Measurements from ENCODE around the gene SOCS3.

Gene SOCS3

DNA sequence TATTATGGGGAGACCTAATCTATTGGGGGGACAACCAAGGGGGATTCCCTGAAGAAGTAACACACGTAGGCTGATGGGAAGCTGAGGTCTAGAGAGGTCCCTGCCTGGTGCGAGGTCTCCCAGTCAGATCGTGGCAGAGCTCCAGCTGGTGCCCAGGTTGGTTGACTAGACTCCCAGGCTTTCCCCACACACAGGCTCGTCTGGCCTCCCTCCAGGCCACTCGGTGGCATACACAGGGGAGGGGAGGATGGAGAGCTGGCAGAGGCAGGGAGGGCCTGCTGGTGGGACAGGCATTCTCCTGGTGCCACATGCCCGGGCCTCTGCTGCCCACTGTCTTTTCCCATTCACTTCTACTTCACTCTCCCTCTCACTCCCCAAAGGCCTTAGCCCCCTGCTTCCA, 8.5 kb upstream of the SOCS3 start:
- H3K9ac ChIP-seq (ENCODE audit: low read length), result no peak overlapping the region
- H3K27me3 ChIP-seq (ENCODE audit: low read depth, low read length), result peaks cover 15% of the 10 kb centered on the region
- no peak overlapping the region for H3K27ac ChIP-seq (ENCODE audit: low read length)
- no peaks in the 10 kb centered on the region for H3K9me3 ChIP-seq (ENCODE audit: insufficient read depth, low read length)
- H4K20me1 ChIP-seq (ENCODE audit: insufficient read depth, low read length), result no peaks in the 10 kb centered on the region
- H2AFZ ChIP-seq (ENCODE audit: low read depth, low read length), result no peak overlapping the region
- peaks cover 45% of the 10 kb centered on the region for H3K4me1 ChIP-seq (ENCODE audit: low read length)
- H3K4me2 ChIP-seq (ENCODE audit: low read length), result no peak overlapping the region
- no peak overlapping the region for H3K4me3 ChIP-seq (ENCODE audit: low read length)
- TF ChIP-seq CTCF (IDR thresholded peaks at IDR 0.05; ENCODE audit: low read depth, low read length) (no peak), EZH2phosphoT487 (IDR thresholded peaks at IDR 0.05; ENCODE audit: low read depth) (no peak)
- no peaks in the 10 kb centered on the region for H3K36me3 ChIP-seq (replicated peaks; ENCODE audit: low read depth, low read length)
- H3K79me2 ChIP-seq (ENCODE audit: low read length), result no peaks in the 10 kb centered on the region

DNA sequence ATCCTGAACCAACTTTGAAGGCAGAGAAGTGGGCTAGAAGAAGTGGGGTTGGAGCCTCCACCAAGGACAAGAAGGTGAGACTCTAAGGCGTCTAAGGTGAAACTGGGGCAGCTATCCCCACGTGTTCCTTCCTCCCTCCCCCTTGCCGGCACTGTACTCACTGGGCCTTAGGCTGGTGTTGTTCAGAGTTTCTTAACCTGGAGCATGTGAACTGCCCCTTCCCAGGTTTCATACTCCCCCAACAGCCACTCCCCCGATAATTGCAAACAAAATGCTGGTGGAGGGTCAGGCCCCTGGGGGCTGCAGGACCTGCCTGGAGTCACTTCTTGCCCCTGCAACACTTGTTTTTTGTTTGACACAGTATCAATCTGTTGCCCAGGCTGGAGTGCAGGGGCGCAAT, 7.3 kb upstream of the SOCS3 start:
- peaks cover 55% of the 10 kb centered on the region for H3K4me1 ChIP-seq (ENCODE audit: low read length)
- no peak overlapping the region for H3K27ac ChIP-seq (ENCODE audit: low read length)
- H3K4me2 ChIP-seq (ENCODE audit: low read length), result 0 out of 2 replicates have a peak overlapping the region, but pooled peaks have one; percentile 54
- no peak overlapping the region for H2AFZ ChIP-seq (ENCODE audit: low read depth, low read length)
- no peaks in the 10 kb centered on the region for H3K36me3 ChIP-seq (replicated peaks; ENCODE audit: low read depth, low read length)
- no peaks in the 10 kb centered on the region for H4K20me1 ChIP-seq (ENCODE audit: insufficient read depth, low read length)
- TF ChIP-seq EZH2phosphoT487 (IDR thresholded peaks at IDR 0.05; ENCODE audit: low read depth), result no peak
- no peak for TF ChIP-seq CTCF (IDR thresholded peaks at IDR 0.05; ENCODE audit: low read depth, low read length)
- no peaks in the 10 kb centered on the region for H3K9me3 ChIP-seq (ENCODE audit: insufficient read depth, low read length)
- H3K27me3 ChIP-seq (ENCODE audit: low read depth, low read length), result peaks cover 24% of the 10 kb centered on the region
- no peaks in the 10 kb centered on the region for H3K79me2 ChIP-seq (ENCODE audit: low read length)
- no peak overlapping the region for H3K4me3 ChIP-seq (ENCODE audit: low read length)
- no peak overlapping the region for H3K9ac ChIP-seq (ENCODE audit: low read length)

GRCh38 chr17:78366109-78366848, 6.4 kb upstream of the SOCS3 start:
- H3K27ac ChIP-seq (ENCODE audit: low read length), result no peak overlapping the region
- peak overlapping the region; percentile 25; the same call in 1 of the 2 replicates for H3K4me3 ChIP-seq (ENCODE audit: low read length)
- H3K4me1 ChIP-seq (ENCODE audit: low read length), result peaks cover 59% of the 10 kb centered on the region

More at GRCh38 chr17:78366109-78366848, 6.4 kb upstream of the SOCS3 start:
- H3K4me2 ChIP-seq (ENCODE audit: low read length), result peak overlapping the region; percentile 54
- peaks cover 24% of the 10 kb centered on the region for H3K27me3 ChIP-seq (ENCODE audit: low read depth, low read length)
- H3K9ac ChIP-seq (ENCODE audit: low read length), result peak overlapping the region; percentile 22; the same call in 1 of the 2 replicates
- H3K9me3 ChIP-seq (ENCODE audit: insufficient read depth, low read length), result no peaks in the 10 kb centered on the region
- TF ChIP-seq CTCF (IDR thresholded peaks at IDR 0.05; ENCODE audit: low read depth, low read length) (no peak), EZH2phosphoT487 (IDR thresholded peaks at IDR 0.05; ENCODE audit: low read depth) (no peak)
- no peaks in the 10 kb centered on the region for H4K20me1 ChIP-seq (ENCODE audit: insufficient read depth, low read length)
- H3K79me2 ChIP-seq (ENCODE audit: low read length), result no peaks in the 10 kb centered on the region
- H3K36me3 ChIP-seq (replicated peaks; ENCODE audit: low read depth, low read length), result no peaks in the 10 kb centered on the region
- no peak overlapping the region; the same call in 1 of the 2 replicates for H2AFZ ChIP-seq (ENCODE audit: low read depth, low read length)
